Astrocyte (in vitro differentiated cells and primary cell): ENCODE measurements around the gene MYMK.

ENCODE experiments used
- CTCF ChIP-seq: IDR thresholded peaks from 2 replicates; pipeline ENCODE4 v1.5.1; 2011; ENCODE audit warnings: low read depth, mild to moderate bottlenecking, inconsistent platforms, low read length, moderate library complexity; ENCODE audit not compliant: insufficient read depth
- EZH2 ChIP-seq: IDR thresholded peaks from 2 replicates; pipeline ENCODE4 v1.6.1; 2012; ENCODE audit warnings: mild to moderate bottlenecking, low read length, inconsistent platforms; ENCODE audit not compliant: insufficient read depth

GRCh38 chr9:133528876-133529241 lies 4.1 kb upstream of the MYMK start:
- TF ChIP-seq EZH2 (no peak), CTCF (no peak)
